Activated T-cell treated with anti-CD3 and anti-CD28 coated beads, Interleukin-2, amount 50 U/mL, for 1 hour (primary cell): Measurements from ENCODE around the gene PRKAR1B.
A peak's percentile ranks its signal among the peaks of the same experiment; 100 is the strongest.

Source experiments
- DNase-seq: peaks from one replicate; pipeline ENCODE4 v3.0.0-alpha.2; 2020

The PRKAR1B gene

DNA sequence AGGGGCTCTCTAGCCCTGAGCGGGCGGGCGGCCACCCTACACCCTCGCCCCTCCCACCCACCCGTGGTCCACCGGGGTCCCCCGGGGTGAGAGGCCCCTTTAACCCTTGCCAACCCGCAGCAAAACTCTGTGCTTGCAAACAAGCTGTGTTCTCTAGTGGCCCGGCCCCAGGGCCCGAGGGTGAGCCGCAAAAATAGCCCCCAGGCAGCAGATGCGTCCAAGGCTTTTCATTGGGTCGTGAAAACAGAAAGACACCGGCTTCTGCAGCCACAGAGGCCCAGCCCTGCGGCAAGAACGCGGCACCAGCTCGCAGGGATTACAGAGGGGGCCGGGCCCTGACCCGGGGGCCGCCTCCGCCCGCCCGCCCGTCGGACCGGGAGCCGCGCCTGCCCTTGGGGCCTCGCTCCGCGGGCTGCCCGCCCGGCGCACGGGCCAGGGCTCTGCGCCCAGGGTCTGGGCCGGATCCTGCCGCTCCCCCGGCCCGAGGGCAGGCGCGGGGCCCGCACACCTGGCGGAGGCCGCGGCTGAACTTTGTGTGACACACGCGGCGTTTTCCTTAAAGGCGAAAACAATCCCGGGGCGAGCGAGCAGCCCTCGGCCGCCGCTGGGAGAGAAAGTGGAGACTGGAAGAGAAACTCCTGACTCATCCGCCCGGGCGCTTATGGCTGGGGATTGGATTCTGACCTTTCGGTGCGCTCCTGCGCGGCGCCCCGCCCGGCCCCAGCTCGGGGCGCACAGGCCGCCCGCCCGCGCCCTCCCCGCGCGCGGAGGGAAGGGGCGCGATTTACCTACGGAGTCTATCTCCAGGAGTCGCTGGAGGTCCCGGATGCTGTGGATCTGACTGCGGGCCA is 210.2 kb downstream of the PRKAR1B start:
- peak; percentile 26 for DNase-seq

DNA sequence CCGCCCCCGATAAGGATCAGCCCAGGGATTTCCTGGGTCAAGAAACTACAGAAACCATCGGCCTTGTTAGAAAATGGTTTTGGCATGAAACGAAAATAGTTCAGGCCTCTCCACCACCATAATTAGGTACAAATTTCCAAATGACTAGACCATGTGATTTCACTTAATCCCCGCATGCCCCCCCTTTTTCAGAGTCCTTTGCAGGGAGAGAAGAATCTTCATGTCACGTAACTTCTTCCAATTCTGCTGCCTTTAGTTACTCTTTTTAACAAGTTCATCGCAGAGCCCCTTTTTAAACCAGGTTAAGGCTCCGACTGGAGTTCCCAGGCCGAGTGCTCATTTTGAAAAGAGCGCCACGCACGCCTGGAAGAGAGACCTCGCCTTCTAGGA is 210.9 kb downstream of the PRKAR1B start:
- DNase-seq = no peak

DNA sequence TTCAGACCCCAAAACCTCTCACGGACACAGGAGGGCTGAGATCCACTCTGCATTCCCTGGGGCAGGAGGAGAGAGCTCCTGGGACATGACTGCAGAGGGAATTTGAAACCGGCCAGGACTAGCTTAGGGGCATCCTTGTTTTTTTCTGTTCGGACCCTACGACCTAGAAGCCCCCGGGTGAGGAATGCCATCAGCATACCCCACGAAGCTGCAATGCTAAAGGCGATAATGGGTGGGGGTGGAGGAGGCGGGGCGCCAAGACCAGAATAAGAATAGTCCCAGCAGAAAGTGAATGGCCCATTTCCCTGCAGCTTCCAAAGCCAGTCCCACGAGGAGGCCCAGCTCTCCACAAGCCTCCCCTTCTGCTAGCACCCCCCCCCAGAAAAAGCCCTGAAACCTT is 211.5 kb downstream of the PRKAR1B start:
- DNase-seq = no peak

DNA sequence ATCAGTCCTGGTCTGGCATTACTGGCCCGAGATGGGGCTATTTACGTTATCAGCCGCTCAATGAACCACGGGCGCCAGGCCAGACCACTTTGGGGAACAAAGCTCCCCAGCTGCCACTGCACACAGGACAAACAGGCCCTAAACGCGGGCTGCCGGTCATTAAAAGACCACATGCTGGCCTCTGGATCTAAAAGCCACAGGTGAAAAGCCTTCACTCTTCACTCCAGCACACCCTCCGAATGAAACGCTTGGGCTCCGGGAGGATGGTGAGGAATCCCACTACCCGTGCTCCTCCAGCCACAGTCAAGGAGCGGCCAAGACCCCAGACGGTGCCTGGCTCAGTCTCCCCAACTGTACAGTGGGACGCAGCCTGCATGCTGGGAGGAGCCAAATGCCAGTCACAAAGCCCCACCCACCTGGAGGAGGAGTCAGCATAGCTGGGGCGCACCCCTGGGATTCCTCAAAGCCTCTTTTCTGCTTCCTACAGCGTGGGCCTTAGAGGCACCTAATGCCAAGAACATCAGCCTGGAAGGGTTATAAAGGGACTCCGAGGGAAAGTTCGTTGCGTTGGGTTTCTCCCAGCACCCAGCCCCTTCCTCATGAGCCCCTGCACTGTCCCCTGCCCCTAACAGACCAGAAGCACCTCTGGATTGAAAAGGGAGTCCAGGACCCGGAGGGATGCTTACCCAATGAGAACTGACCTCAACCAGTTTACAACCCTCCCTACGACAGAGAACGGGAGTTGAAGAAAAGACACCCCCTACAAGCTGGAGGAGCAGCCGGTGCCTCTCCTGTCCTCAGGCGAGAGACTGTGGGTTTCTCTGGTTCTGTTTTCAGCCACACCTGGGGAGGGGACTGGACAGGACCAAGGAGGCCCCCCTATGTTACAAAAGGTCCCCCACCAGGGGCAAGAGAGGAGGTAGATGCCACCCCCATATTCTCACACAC is 212.2 kb downstream of the PRKAR1B start:
- DNase-seq = no peak

DNA sequence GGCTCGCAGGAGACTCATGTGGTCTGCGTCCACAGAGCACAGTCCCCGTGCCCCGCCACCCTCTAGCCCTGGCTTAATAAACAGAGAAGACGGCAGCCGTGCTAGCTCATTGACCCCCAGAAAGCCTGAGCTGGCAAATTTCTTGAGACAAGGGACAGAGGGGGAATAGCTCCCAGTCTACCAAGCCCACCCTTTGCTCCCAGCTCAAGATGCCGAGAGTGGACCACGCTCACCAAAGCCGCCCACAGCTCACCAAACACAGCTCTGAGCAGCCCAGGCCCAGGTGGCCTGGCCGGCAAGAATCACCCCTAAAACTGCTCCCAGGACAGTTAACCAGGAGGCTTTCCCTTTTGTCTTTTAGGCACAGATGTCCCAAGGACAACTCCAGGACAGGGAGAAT is 212.8 kb downstream of the PRKAR1B start:
- DNase-seq = no peak

DNA sequence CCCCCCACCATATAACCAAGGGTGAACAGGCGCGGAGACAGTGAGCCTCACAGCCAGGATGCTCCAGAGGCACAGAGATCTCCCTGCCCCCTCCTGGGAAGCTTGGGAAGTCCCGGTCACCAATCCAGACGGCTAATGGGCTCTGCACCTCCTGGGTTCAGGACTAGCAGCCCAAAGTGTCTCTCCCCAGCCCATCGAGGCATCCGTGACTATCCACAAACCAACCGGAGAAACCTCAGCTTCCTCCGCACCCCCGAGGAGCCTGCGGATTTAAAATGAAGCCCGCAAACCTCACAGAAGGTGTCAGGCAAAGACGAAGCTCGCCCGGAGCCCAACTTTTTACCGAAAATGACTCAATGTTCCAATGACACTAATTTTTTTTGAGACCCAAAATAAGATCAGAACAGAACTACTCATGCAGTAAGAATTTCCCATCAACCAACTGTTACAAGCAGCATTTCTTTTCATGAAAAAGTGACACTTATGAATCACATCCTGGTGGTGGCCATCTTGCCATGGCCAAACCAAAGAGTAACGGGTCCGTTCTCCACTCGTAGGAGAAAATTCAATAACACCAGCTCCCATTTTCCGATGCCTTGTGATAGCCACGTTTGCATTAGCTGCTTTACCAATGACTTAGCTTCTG is 213.4 kb downstream of the PRKAR1B start:
- DNase-seq = no peak

DNA sequence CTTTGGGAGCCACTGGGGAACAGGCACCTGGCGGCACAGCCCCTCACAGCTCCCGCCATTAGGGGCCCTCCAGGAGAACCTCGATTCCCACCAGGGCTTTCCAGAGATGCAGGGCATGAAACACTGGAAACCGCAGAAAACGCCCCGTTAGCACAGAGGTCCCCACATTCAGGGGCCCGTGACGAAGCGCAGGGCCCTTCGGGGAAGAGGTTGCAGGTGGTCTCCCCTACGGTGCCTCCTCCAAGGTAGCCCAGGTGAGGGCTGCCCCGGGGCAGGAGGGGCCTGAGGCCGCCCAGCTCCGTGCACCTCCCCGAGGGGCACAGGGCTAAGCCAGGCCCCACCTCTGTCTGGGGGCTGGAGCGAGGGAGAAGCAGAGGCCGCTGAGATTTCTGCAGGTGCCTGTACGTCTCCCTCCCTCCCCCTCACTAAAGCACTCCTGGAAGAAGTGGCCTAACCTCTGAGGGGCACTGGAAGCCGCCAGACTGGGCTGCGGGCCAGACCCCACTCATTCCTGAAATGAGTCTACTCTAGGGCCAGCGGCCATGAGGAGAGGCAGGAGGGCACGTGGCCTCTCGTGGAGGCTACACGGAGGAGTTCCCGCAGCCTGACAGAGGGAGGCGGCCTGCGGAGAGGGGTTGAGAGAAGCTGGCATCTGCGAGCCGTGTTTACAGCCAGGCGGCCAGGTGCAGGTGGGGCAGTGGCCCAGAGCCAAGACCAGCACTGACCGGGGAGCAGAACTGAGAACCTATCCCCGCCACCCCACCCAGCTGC is 214.4 kb downstream of the PRKAR1B start:
- DNase-seq = no peak

DNA sequence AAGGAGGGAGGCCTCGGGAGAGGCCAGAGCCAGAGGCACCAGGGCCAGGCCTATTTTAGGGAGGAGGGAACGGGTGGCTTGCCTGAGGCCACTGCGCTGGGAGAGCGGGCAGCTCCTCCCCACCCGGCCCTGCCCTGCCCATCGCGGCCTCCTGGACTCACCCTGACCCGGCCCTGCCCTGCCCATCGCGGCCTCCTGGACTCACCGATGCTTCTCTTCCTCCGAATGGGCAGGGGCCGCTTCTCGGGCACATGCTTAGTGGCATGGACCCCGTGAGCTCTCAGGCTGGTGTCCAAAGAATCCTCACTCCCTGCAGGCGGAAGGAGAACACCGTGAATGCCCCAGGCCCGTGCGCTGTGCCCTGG is 215.0 kb downstream of the PRKAR1B start:
- no peak for DNase-seq

DNA sequence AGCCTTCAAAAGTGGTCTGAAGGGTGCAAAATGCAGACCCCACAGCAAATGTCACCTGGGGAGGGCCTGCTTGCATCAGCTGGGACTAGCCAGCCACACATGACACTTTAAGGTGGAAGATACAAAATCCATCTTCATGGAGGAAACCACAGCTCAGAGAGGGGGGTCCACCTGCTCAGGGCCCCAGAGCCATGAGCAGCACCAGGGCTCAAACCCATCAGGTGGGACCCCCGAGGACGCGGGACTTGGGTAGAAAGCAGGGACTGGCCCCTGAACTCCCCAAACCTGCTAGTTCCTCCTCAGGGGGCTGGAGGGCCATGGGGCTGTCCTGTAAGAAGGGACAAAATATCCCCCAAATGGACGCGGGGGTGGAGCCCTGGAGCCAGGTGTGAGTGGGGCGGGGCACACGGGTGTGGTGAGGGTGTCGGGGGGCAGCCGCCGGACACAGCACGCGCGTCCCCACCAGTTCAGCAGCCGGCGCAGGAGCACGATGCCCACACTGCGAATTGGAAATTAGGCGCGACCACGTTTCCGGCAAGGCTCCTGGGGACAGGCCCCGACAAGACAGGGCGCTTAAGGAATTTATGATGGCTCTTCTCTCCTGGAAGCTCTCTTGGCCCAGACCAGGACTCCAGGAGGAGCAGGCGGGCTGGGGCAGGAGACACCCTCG is 215.5 kb downstream of the PRKAR1B start:
- DNase-seq = no peak

DNA sequence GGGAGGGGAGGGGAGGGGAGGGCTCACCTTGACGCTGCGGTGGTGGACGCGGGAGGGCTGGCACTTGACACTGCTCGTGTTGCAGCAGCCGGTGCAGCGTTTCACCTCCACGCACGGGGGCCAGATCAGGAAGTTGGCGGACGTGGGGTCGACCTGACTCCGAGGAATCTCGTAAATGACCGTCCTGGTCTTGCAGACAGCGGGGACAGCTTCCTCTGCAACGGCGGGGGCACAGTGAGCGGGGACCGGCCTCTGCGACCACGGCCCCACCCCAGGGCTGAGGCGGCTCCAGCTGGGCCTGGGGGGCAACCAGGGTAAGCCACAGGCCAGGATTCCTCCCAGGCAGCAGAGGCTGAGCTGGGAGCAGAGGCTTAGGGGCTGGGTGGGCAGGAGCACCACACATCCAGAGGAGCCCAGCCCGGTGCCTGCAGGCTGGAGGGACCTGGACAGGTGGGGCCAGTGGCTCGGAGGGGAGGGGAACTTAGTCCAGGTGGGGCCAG is 216.2 kb downstream of the PRKAR1B start:
- DNase-seq = no peak

DNA sequence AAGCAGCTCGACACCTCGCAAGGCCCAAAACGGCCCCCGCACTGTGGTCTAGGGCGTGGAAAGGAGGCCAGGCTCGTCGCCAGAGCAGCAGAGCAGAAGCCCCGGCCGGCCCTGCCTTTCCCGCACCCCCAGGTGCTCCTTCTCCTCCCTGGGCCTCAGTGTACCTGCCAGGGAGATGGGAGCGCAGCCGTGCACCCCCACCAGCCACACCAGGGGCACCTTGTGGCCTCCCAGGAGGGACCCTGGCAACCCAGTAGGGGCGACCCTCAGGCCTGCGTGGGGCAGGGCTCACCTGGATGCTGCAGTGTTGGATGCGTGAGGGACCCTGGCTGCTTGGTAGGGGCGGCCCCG is 217.0 kb downstream of the PRKAR1B start:
- DNase-seq = no peak

DNA sequence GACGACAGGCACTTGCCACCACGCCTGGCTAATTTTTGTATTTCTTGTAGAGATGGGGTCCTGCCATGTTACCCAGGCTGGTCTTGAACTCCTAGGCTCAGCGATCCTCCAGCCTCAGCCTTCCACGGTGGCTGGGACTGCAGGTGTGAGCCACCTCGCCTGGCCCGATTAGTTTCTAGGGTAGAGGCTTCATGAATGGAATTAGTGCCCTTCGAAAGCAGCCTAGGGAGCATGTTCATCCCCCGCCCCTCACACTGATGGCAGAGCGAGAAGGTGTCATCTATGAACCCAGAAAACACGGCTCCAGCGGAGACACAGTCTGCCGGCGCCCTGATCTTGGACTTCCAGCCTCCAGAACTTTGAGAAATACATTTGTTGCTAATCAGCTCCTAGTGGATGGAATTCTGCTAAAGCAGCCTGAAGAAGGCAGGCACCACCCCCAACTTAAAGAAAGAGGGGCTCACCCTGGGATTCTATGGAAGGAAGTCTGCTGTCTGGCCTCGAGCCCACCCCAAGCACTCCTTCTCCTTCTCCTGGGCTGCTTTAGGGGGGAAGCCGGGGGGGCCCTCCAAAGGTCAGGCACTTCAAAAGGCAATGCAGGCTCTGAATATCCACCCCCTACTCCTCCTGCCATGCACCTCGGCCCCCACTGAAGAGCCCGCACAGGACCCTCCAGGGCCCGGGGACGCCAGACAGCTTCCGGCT is 217.5 kb downstream of the PRKAR1B start:
- no peak for DNase-seq

DNA sequence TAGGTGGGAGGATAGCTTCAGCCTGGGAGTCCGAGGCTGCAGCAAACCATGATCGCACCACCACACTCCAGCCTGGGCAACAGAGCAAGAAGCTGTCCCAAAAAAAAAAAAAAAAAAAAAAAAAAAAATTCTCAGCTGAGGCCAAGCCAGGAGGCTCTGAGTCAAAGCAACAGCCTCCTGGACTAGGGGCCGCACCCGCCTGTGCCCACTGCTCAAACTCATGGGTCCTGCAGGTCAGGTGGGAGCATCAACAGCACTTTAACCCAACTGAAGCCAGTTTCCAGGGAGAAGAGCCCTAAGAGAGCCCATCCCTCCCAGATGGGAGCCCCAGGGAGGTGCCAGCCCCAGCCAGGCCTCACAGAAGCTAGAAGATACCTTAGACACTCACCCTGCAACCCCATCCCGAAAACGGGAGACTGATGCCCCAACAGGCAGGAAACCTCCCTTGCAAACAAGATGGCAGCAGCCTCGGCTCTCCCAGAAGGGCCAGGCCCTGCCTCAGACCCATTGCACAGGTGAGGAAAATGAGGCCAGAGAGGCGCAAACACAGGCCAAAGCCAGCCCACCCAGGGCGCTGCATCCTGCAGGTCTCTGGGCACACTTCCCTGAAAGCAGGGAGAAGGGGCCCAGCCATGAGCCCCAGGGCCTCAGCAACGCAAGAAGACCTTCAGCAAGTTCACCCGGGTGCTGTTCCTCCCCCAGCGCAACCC is 218.5 kb downstream of the PRKAR1B start:
- no peak for DNase-seq

DNA sequence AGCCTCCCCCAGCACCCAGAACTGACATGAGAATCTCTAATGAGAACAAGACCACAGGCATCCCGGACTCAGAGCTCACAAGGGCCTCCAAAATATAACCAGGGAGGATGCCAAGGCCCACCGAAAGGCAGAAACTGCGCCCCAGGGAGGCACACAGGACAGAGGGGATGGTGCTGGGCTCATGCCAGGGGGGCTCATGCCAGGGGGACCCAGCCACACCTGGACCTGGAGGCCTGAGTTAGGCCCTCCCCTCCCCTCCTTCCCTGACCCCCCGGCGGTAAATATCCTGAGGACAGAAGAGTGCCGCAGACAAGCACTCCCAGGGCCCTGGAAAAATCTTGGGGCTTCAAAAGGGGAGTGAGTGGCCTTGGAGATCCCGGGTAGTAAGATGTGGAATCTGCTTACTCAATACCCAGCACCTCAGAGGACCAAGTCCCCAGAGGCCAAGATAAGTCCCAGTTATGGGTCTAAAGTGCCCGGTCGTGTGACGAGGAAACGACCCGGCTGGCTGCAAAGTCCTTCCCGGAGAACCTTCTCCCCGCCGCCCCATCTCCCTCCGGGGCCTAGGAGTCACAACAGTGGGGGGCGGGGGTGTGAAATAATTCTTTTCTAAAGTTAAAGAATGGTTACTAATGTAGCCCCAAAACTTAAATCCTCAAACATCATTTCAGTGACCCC is 219.3 kb downstream of the PRKAR1B start:
- no peak for DNase-seq

DNA sequence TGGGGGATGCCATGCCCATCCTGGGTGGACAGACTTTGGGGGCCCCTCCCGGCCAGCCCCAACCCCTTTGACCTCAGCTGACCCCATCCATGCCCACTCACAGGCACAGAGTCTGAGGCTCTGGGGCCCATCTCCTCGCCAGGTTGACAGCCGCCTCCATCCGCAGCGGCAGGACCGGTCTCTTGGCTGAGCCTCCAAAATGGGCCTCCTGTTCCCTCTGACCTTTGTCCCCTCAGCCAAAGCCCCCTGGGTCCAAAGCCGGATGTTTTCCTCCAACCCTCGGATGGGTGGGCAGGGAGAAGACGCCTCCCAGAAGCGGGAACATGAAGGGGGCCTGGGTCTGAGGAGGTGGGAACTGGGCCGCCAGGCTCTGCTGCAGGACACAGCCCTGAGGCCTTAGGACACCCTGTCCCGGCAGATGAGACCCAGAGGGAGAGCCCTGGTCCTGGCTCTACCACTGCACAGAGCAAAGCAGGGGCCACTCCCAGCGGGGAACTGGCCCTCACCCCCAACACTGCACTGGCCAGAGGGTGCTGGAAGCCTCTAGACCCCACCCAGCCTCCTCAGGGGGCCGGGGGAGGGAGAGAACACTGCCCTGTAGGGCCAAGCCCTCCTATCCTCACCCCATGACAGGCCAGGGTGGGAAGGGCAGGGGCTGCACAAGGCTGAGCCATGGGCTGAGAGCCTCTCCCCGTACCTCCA is 220.0 kb downstream of the PRKAR1B start:
- DNase-seq = no peak

DNA sequence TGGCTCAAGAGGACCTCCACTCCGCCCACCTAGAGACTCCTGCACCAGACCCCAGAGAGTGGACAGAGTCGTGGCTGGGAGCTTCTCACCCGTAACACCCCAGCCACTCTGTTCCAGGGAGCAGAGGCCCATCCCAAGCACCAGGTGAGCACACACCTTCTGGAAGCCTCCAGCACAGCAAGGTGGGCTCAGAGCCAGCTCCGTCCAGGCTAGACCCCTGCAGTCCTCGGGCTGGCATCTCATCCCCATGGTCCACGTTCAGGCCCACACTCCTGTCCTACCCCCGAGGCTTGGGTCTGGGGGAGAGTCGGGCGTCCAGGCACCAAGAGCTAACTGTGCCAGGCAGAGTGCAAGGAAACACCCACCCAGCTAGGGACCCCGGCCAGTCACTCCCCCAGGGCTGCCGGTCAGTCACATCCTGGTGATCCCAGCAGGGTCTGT is 220.7 kb downstream of the PRKAR1B start:
- no peak for DNase-seq

DNA sequence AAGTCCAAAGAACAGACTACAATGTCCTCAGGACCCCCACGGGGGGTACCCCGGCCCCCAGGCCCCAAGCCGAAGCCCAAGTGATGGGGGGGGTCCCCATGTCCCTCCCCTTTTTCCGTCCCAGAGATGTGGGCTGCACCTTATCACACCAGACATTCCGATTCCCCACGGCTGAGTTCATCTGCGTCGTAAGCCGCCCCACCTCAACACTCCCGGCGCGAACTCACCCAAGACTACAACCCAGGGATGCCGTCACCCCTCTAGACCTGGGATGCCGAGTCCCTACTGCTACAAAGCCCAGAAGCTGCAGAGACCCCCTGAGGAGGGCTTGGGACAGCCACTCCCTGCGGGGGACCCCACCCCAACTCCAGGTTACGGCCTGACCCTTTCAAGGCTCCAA is 221.9 kb downstream of the PRKAR1B start:
- DNase-seq = no peak

DNA sequence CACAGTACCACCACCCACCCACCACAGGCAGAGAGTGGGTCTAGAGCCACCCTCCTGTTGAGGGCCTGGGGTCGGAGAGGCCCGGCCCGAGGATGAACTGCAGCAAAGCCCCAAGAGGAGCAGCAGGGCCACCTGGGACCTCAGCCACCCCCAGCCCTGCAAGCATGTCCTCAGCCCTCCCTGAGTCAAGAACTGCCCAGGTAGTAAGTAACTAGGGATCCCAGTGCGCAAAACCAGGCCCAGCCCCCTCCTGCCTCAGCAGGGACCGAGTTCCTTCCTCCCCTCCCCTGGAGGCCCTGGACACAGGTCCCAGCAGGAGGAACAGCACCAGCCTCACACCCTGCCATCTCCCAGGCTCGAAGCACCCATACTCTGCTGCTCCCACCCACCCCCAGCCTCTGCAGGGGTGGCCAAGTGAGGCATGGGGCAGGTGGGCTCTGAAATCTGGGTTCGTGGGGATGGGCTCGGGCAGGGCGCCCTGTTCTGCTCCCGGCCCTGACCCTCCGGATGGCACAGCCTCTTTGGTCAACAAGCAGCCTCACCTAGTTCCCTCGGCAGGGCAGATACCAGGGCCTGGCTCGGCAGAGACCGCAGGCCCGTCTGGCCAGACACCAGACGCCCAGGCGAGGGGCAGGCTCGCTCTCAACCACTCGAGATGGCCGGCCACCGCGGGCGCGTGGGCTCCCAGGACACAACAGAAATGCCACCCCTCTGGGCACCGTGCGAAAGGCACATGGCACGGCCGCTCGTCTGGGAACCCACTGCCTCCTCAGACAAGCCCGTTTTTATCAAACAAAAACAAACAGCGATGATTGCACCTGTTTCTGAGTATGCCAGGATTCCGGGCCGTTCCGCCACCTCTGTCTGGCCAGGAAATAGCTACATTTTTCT is 222.6 kb downstream of the PRKAR1B start:
- no peak for DNase-seq
